ENCODE measurements around the gene PDXDC1.
"Not testable (repeated sequence)": the region's sequence is repeated elsewhere in the genome, so short reads cannot be mapped to it uniquely, and the experiment has no call there.

Gene PDXDC1

GRCh38 chr16:15166177-15166576, 191.4 kb downstream of the PDXDC1 start:
- not testable (repeated sequence) for DNase-seq

GRCh38 chr16:15168303-15168702, 193.5 kb downstream of the PDXDC1 start:
- DNase-seq = not testable (repeated sequence)

GRCh38 chr16:15168953-15169652, 194.3 kb downstream of the PDXDC1 start:
- DNase-seq = not testable (repeated sequence)

- not testable (repeated sequence) for DNase-seq
Measured at GRCh38 chr16:15179909-15180308, 205.1 kb downstream of the PDXDC1 start.

DNA sequence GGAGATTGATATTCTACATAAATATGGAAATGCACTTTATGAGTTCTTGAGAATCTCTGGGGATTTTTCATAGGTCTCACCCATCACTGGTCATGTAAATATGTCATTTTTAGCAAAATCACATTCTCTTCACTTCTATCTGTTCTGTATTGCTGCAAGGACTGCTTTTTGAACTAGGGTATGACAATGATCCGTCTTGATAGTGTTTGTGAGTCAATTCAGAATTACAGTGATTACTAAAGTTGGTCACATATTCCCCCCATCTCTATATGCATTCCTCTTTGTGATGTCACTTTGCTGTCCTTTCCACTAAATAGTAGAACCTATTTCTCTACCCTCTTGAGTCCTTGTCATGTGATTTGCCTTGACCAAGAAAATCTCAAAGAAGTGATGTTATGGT, 206.1 kb downstream of the PDXDC1 start:
- not testable (repeated sequence) for DNase-seq

GRCh38 chr16:15184000-15184399, 209.2 kb downstream of the PDXDC1 start:
- not testable (repeated sequence) for DNase-seq

Measured in CD4-positive, alpha-beta T cell treated with Interleukin-17A for 4 hours (primary cell).